GM21390 (cell line): ENCODE measurements around the gene CFAP100.

Experiments
- ATAC-seq: cut with Tn5 transposase; IDR thresholded peaks from one replicate; pipeline ENCODE4 v1.9.1; 2021; ENCODE audit not compliant: unreplicated experiment

CFAP100 gene

GRCh38 chr3:126475413-126476114 lies 80.9 kb downstream of the CFAP100 start, which contains the start of gene ZXDC:
Gene ZXDC, minus strand, starts transcription at chr3:126475891. Its CDS starts 26 bp downstream, at chr3:126475865.
- peak; percentile 82 for ATAC-seq

GRCh38 chr3:126476166-126477060 lies 81.7 kb downstream of the CFAP100 start:
- peak; percentile 26 for ATAC-seq

- no peak for ATAC-seq
Measured at GRCh38 chr3:126477061-126477380, 82.3 kb downstream of the CFAP100 start.

GRCh38 chr3:126478581-126479310 lies 84.0 kb downstream of the CFAP100 start:
- no peak for ATAC-seq

GRCh38 chr3:126479642-126480041 lies 84.9 kb downstream of the CFAP100 start:
- no peak for ATAC-seq

GRCh38 chr3:126480206-126480605 lies 85.5 kb downstream of the CFAP100 start:
- no peak for ATAC-seq

- ATAC-seq, result no peak
Measured at GRCh38 chr3:126480861-126481260, 86.2 kb downstream of the CFAP100 start.

- ATAC-seq, result no peak
Measured at GRCh38 chr3:126481808-126482502, 87.2 kb downstream of the CFAP100 start.

- no peak for ATAC-seq
Measured at GRCh38 chr3:126482503-126483255, 88.0 kb downstream of the CFAP100 start.

GRCh38 chr3:126483321-126483761 lies 88.6 kb downstream of the CFAP100 start:
- ATAC-seq, result no peak

GRCh38 chr3:126484148-126484547 lies 89.4 kb downstream of the CFAP100 start:
- no peak for ATAC-seq

- no peak for ATAC-seq
Measured at GRCh38 chr3:126484662-126485061, 90.0 kb downstream of the CFAP100 start.

GRCh38 chr3:126485176-126485897 lies 90.6 kb downstream of the CFAP100 start:
- ATAC-seq, result no peak

GRCh38 chr3:126485956-126486355 lies 91.2 kb downstream of the CFAP100 start:
- ATAC-seq, result no peak
